Mucosa of stomach (tissue), 1 donor: Measurements from ENCODE around the gene IKZF3.
"Not testable (repeated sequence)": the region's sequence is repeated elsewhere in the genome, so short reads cannot be mapped to it uniquely, and the experiment has no call there.

Experiments used
- H3K27me3 ChIP-seq: one replicate; pipeline ENCODE4 v1.7.0; 2013; ENCODE audit warnings: mild to moderate bottlenecking, low read length; ENCODE audit not compliant: control insufficient read depth, insufficient read depth
- H3K36me3 ChIP-seq: one replicate; pipeline ENCODE4 v1.7.0; 2013; ENCODE audit warnings: low read length; ENCODE audit not compliant: control insufficient read depth, insufficient read depth
- H3K4me1 ChIP-seq: one replicate; pipeline ENCODE4 v1.7.0; 2013; ENCODE audit warnings: mild to moderate bottlenecking, low read length; ENCODE audit not compliant: control insufficient read depth, insufficient read depth
- H3K4me3 ChIP-seq: one replicate; pipeline ENCODE4 v1.7.0; 2013; ENCODE audit warnings: low read length
- H3K9ac ChIP-seq: one replicate; pipeline ENCODE4 v1.7.0; 2013; ENCODE audit warnings: mild to moderate bottlenecking, low read length, moderate library complexity
- H3K9me3 ChIP-seq: one replicate; pipeline ENCODE4 v1.7.0; 2013; ENCODE audit warnings: mild to moderate bottlenecking, low read length, moderate library complexity; ENCODE audit not compliant: control insufficient read depth
- donor health status: Pancreatic carcinoma.

The IKZF3 gene

DNA sequence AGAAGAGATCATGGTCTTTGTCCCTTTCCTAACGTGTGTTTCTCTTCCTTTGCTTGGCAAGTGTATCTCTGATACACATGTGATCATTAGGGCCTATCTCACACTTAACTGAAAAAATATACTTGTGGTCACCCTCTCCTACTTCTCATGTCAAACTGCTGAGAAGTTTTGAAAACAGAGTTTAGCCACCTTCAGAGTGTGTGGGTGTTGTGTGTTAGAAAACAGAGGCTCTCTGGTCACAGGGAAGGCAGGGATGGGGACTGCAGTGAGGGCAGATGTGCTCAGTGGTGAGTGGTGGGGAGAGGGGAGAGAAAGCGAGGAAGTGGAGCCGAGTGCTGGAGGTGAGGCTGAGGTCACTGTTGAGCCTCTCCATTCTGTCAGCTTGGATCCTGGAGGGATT, 97.0 kb downstream of the IKZF3 start:
- Histone ChIP-seq H3K4me1 (no peaks in the 10 kb centered on the region), H3K9ac (no peak overlapping the region), H3K36me3 (no peaks in the 10 kb centered on the region), H3K9me3 (no peaks in the 10 kb centered on the region), H3K4me3 (no peak overlapping the region), H3K27me3 (no peaks in the 10 kb centered on the region)

DNA sequence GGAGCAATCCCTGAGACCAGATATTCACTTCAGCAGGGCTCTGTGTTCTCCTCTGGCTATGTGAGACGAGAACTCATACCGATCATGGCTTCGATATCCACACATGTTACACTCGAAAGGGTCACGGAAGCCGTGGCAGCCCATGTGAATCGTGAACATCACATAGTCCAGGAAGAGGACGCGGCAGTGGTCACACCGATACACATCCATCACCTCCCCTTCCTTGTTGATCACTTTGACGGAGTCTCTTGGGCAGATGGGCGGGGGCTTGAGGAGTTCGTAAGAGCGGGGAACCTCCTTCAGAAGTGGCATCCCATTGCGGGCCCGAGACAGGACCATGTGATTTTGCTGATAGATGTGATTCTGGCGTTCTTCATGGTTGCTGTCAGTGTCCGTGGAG, 98.3 kb downstream of the IKZF3 start:
- no peaks in the 10 kb centered on the region for H3K9me3 ChIP-seq
- H3K36me3 ChIP-seq, result no peaks in the 10 kb centered on the region
- H3K4me1 ChIP-seq, result no peaks in the 10 kb centered on the region
- no peak overlapping the region for H3K9ac ChIP-seq
- H3K27me3 ChIP-seq, result no peaks in the 10 kb centered on the region
- H3K4me3 ChIP-seq, result no peak overlapping the region

DNA sequence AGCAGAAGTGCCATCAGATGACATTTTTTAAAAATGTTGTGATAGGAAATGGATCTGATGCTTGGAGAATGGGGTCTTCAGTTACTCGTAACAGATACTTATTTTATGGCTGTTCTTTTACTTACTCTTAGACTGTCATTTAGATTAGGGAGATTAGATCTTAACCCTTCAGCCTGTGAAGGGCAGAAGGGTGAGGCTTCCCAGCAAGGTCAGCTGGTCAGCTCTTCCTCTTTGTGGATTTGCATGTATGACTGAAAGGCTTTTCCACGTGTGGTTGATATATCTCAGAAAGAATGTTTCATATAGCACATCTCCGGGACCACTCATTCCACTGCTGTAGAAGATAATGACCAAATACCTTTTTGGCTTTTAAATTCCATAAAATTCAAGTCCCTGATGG, 98.9 kb downstream of the IKZF3 start:
- no peak overlapping the region for H3K4me3 ChIP-seq
- no peaks in the 10 kb centered on the region for H3K9me3 ChIP-seq
- no peaks in the 10 kb centered on the region for H3K4me1 ChIP-seq
- H3K9ac ChIP-seq, result no peak overlapping the region
- no peaks in the 10 kb centered on the region for H3K27me3 ChIP-seq
- H3K36me3 ChIP-seq, result no peaks in the 10 kb centered on the region

DNA sequence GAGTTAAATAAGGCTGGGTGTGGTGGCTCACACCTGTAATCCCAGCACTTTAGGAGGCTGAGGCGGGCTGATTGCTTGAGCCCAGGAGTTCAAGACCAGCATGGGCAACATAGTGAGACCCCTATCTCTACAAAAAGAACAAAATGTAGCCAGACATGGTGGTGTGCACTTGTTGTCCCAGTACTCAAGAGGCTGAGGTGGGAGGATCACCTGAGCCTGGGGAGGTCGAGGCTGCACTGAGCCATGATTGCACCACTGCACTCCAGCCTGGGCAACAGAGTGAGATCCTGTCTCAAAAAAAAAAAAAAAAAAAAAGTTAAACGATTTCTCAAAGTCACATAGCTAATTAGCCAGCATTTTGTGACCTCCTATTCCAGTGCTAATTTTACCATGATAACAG, 99.9 kb downstream of the IKZF3 start:
- not testable (repeated sequence) for H3K36me3 ChIP-seq, H3K4me1 ChIP-seq, H3K9me3 ChIP-seq, H3K27me3 ChIP-seq, H3K4me3 ChIP-seq, H3K9ac ChIP-seq

DNA sequence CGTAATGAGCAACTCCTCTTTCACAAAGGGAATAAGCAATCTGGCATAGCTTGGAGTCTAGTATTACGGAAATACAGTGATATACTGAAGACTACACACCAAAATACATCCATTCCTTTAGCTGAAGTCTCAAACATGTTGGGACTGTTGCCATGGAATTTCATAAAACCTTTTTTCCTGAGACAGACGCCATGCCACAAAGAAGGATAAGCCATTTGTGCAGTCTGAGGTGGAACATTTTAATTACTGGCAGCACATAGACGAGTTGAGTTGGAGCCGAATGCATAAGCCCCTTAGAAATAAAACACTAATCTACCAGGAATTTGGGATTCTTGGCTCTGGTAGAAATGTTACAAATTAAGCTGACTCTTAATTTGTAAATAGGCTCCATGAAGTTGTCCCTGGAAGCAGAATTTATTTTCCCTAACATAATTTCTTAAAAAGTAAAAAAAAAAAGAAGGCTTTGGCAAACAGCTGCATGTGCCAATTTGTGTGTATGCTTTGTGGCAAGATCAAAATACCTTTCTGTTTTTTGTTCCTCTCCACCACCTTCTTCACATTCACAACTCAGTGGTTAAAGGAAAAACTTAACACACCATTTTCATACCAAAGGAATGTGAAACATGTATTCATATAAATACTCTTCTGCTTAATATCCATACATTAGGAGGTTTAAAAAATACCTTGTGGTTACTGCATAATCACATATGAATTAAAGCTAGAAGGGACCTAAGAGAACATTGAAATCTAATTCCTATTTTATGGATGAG, 100.9 kb downstream of the IKZF3 start:
- no peaks in the 10 kb centered on the region for H3K36me3 ChIP-seq
- H3K27me3 ChIP-seq, result no peaks in the 10 kb centered on the region

DNA sequence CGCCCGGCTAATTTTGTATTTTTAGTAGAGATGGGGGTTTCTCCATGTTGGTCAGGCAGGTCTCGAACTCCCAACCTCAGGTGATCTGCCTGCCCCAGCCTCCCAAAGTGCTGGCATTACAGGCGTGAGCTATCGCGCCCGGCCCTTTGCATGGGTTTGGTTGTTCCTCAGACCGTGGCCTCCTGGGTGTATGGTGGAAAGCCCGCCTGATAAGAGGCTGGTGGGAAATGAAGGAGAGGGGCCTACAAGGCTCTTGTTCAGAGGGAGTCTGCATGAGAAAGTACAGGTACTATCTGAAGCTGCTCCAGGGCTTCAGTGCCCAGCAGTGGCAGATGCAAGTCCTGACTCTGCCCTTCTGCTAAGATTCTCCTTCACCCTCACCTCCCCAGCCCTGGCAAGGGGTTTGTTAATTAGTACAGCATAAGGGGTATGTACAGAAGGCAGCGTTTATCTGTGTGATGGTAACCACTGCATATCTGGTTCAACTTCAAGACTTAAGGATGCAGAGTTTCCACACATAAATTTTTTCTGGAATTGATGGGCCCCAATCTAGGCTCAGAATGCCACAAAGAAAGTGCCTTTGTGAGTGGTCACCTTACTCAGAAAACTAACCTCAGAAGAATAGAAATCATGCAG, 102.1 kb downstream of the IKZF3 start:
- no peaks in the 10 kb centered on the region for H3K36me3 ChIP-seq
- H3K27me3 ChIP-seq, result no peaks in the 10 kb centered on the region
- H3K4me3 ChIP-seq, result no peak overlapping the region
- H3K9ac ChIP-seq, result no peak overlapping the region
- no peaks in the 10 kb centered on the region for H3K4me1 ChIP-seq
- H3K9me3 ChIP-seq, result no peaks in the 10 kb centered on the region

More for the DNA sequence above, 100.9 kb downstream of the IKZF3 start:
- no peak overlapping the region for H3K9ac ChIP-seq
- no peaks in the 10 kb centered on the region for H3K9me3 ChIP-seq
- H3K4me1 ChIP-seq, result no peaks in the 10 kb centered on the region
- no peak overlapping the region for H3K4me3 ChIP-seq

DNA sequence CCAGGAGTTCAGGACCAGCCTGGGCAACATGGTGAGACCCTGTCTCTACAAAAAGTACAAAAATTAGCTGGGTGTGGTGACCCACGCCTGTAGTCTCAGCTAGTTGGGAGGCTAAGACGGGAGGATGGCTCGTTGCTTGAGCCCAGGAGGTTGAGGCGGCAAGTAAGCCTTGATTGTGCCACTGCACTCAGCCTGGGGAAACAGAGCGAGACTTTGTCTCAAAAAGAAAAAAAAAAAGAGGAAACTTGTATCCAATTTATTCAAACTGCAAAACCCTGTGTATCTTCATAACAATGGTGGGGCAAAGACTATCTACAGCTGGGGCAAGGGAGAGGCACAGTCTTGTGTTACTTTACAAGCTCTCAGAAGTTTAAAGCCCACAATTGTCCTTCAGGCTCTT, 104.9 kb downstream of the IKZF3 start:
- Histone ChIP-seq H3K9me3 (no peaks in the 10 kb centered on the region), H3K4me3 (no peak overlapping the region), H3K4me1 (peaks cover 7% of the 10 kb centered on the region)

DNA sequence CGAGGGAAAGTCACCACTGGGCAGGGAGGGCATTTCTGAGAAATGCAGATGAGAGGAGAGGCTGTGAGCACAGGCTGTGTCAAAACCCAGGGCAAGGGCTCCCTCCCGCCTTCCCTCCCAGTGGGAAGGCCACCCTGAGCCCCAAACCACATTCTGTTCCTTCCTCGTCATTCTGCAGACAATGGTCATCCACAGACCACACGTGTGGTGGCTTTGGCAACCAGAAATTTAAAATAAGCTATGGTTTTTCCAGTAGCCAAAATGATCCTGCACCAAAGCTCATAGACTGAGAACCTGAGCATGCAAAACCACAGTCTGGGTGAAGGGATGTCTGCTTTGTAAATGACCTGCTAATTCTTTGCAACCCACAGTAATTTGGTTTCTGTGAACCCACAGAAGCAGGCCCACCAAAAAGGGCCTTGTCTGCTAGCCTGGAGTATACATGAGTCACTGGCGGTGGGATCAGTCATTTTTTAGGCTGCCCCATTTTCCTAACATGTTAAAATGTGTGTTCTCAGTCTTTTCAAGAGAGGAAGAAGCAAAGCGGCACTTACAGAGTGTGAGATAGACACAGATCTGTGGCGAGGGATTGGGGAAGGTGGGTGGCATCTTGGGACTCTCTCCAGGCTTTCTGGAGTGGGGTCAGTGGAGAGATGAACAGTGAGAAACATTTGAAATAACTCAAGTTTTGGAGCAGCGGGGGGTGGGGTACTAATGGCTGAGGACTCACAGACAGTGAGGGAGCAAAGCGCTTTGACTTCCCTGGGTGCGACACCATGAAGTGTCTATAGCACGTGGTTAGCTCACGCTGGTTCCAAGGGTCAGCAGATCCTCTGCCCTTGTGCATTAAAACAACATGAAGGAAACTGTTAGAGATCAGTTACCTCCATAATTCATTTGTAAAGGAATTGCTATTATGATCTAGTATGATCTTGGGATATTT, 105.9 kb downstream of the IKZF3 start:
- H3K27me3 ChIP-seq, result no peaks in the 10 kb centered on the region
- H3K4me1 ChIP-seq, result peaks cover 12% of the 10 kb centered on the region
- H3K4me3 ChIP-seq, result no peak overlapping the region
- no peaks in the 10 kb centered on the region for H3K36me3 ChIP-seq
- H3K9ac ChIP-seq, result no peak overlapping the region
- no peaks in the 10 kb centered on the region for H3K9me3 ChIP-seq

More for the DNA sequence above, 104.9 kb downstream of the IKZF3 start:
- H3K9ac ChIP-seq, result no peak overlapping the region
- no peaks in the 10 kb centered on the region for H3K27me3 ChIP-seq
- H3K36me3 ChIP-seq, result no peaks in the 10 kb centered on the region

DNA sequence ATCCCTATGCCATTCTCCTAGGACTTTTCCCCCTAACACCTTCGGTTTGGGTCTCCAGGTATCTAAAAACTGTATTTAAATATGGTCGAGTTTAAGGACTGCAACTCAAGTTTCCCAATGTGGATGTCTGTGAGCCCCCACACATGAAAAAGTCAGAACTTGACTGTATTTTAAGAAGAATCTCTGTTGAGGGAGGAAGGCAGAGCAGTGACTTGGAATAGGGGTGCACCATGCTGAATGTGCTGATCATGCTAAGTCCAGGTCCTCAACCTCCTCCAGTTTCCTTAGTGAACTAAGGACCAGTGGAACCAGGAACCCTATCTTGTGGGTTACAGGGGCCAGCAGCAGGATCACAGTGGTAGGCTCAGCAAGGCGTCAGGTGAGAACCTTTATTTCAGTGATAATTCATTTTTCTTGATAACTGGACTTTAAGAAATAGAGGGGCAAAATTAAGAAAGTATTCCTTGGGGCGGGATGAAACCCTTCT, 106.9 kb downstream of the IKZF3 start:
- Histone ChIP-seq H3K27me3 (no peaks in the 10 kb centered on the region), H3K36me3 (no peaks in the 10 kb centered on the region), H3K4me1 (peaks cover 13% of the 10 kb centered on the region), H3K9ac (no peak overlapping the region), H3K4me3 (no peak overlapping the region), H3K9me3 (no peaks in the 10 kb centered on the region)

DNA sequence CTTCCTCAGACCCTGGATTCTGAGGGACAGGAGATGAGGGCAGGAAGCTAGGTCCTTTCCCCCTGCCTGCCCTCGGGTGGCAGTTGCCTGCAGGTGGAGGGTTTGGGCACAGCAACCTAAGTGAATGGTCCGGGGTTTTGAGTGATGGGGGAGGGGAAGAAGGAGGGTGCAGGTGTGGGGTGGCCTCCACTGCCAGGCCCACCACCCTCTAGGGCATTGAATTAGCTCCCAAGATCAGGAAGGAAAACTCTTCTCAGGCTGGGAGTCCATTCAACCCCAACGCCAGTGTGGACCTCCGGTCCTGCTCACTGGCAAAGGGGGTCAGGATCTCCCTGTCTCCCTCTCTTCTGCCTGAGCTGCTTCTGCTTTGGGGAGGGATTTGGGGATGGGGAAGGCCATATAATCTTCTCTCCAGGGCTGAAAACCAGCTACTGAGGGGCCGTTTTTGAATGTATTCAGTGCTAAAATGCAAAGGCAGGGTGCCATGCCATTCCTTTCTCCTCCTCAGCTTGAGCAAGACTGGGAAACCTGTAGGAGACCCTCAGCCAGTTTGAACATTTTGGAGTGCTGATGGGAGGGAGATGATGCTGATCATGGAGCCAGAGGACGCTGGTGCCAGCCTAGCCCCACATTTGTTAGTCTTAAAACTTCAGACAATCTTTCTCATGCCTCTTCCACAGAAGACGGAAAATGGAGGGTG, 107.6 kb downstream of the IKZF3 start:
- H3K27me3 ChIP-seq, result no peaks in the 10 kb centered on the region
- no peaks in the 10 kb centered on the region for H3K9me3 ChIP-seq
- H3K4me1 ChIP-seq, result peaks cover 13% of the 10 kb centered on the region
- no peaks in the 10 kb centered on the region for H3K36me3 ChIP-seq
- H3K4me3 ChIP-seq, result no peak overlapping the region
- H3K9ac ChIP-seq, result no peak overlapping the region

DNA sequence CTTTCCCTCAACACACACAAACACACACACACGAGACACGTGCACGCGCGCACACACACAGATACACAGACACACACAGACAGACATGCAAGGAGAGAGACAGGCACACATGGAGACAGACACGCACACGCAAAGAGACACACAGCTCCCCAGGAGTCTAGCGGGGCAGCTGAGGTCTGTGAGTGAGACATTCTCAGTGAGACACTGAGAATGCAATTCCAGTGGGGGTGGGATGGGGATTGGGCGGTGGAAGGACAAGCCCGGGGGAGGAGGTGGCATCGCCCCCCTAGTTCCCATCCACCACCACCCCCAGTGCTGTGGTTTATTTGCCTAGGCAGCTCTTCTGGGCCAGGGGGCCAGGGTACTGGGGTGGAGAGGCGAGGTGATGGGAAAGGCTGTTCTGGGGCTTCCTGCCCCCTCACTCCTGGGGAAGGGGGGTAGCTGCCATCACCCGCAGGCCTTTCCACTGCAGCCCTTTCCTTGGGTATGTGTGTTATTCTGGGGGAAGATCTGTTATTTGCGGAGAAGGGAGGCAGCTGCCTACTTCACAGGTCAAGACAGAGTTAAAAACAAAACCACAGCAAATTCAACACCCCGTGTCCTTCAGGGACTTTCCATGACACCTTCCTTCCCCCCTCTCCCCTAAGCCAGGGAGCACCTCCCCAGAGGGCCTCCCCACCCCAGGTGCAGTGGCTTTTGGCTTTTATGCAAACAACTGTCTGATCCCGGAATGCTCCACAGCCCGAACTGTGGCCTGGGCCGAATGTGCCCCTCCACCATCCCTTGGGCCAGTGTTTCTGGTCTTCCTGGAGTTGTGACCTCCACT, 108.3 kb downstream of the IKZF3 start:
- H3K9me3 ChIP-seq, result no peaks in the 10 kb centered on the region
- no peak overlapping the region for H3K4me3 ChIP-seq
- H3K27me3 ChIP-seq, result no peaks in the 10 kb centered on the region
- peak overlapping the region; percentile 94 for H3K9ac ChIP-seq
- H3K4me1 ChIP-seq, result peaks cover 16% of the 10 kb centered on the region
- no peaks in the 10 kb centered on the region for H3K36me3 ChIP-seq
